ENCODE data around the gene LRP1B.

GRCh38 chr2:140701726-140702125 lies 1429.1 kb downstream of the LRP1B start:
- TF ChIP-seq POLR2A (IDR thresholded peaks at IDR 0.05) (no peak), CTCF (IDR thresholded peaks at IDR 0.05) (no peak), POLR2AphosphoS5 (IDR thresholded peaks at IDR 0.05; ENCODE audit: insufficient read depth in 1 of 2, low read depth in 1 of 2) (no peak)

Data from vagina (tissue), 2 donors.